T-helper 2 cell treated with Interferon-gamma antibody and Interleukin-4, amounts not matched to agents 5 μg/mL and 100 μg/mL, for 36 hours (primary cell): ENCODE measurements around the gene TCAF2.
A peak's percentile ranks its signal among the peaks of the same experiment; 100 is the strongest.
"Not testable (repeated sequence)": the region's sequence is repeated elsewhere in the genome, so short reads cannot be mapped to it uniquely, and the experiment has no call there.

Experiments
- DNase-seq: peaks from one replicate; pipeline ENCODE4 v3.0.0; 2021; ENCODE audit warnings: low spot score
- H3K27ac Mint-ChIP-seq: one replicate; pipeline ENCODE4 v1.8.0; 2021; ENCODE audit warnings: mild to moderate bottlenecking, mixed read lengths
- H3K27me3 Mint-ChIP-seq: one replicate; pipeline ENCODE4 v1.8.0; 2021; ENCODE audit warnings: low read depth, mixed read lengths
- H3K36me3 Mint-ChIP-seq: one replicate; pipeline ENCODE4 v1.8.0; 2021; ENCODE audit warnings: low read depth, mixed read lengths
- H3K4me1 Mint-ChIP-seq: one replicate; pipeline ENCODE4 v1.8.0; 2021; ENCODE audit warnings: low read depth, mixed read lengths
- H3K4me3 Mint-ChIP-seq: one replicate; pipeline ENCODE4 v1.8.0; 2022; ENCODE audit warnings: mild to moderate bottlenecking, moderate library complexity, mixed read lengths
- H3K9me3 Mint-ChIP-seq: one replicate; pipeline ENCODE4 v1.8.0; 2021; ENCODE audit warnings: mixed read lengths

Gene TCAF2

DNA sequence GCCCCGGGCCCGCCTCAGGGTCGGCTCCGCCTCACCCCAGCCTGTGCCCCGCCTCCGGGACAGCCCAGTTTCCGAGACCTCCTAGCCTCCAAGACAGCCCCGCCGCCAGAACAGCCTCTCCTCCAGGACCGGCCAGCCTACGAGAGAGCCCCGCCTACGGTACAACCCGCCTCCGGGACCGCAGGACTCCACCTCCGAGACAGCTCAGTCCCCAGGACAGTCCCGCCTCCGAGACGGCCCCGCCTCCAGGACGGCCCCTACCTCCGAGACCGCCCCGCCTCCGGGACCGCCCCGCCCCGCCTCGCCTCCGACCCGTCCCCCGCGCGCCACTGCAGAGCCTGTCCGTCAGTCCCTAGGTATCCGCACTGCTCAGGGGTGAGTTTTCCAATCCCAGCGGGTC is at the start of gene TCAF2:
Gene TCAF2 (plus strand): TSS at position 329 of the 400 bp plus-strand sequence.
- H3K4me3 Mint-ChIP-seq, H3K27me3 Mint-ChIP-seq, H3K27ac Mint-ChIP-seq: not testable (repeated sequence)

GRCh38 chr7:143571501-143571900 is 49.3 kb upstream of the TCAF2 start, which contains the start of gene CTAGE15:
Gene CTAGE15 (plus strand): TSS chr7:143571801. CDS start chr7:143571818, 17 bp downstream.
- H3K27ac Mint-ChIP-seq, H3K4me1 Mint-ChIP-seq, H3K27me3 Mint-ChIP-seq, H3K4me3 Mint-ChIP-seq, DNase-seq, H3K36me3 Mint-ChIP-seq, H3K9me3 Mint-ChIP-seq: not testable (repeated sequence)

More for the DNA sequence above, at the start of gene TCAF2:
- H3K36me3 Mint-ChIP-seq, H3K4me1 Mint-ChIP-seq, H3K9me3 Mint-ChIP-seq: not testable (repeated sequence)
- peak; percentile 61 for DNase-seq

GRCh38 chr7:143588183-143588582 is 32.6 kb upstream of the TCAF2 start:
- H3K4me1 Mint-ChIP-seq, H3K27ac Mint-ChIP-seq, H3K27me3 Mint-ChIP-seq: not testable (repeated sequence)

DNA sequence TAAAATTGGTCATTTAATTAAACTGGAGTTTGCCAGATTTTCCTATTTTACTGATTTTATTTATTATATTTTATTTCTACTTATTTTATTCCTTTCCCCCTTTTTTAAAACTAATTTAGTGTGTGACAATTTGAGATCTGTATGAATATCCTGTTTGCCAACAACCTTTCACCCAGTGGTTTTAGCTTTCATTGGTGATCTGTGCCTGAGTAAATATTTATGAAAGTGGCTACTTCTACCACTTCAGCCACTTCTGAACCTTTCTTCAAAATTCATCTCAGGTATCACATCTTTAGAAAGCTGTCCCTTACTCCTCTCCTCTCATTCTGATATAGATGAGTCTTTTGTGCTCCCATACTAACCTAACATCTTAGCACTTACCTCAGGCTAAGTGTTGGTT is 30.9 kb upstream of the TCAF2 start:
- H3K4me1 Mint-ChIP-seq, H3K4me3 Mint-ChIP-seq, DNase-seq, H3K9me3 Mint-ChIP-seq, H3K27ac Mint-ChIP-seq, H3K36me3 Mint-ChIP-seq, H3K27me3 Mint-ChIP-seq: not testable (repeated sequence)

More at GRCh38 chr7:143588183-143588582, 32.6 kb upstream of the TCAF2 start:
- not testable (repeated sequence) for H3K36me3 Mint-ChIP-seq, H3K4me3 Mint-ChIP-seq, DNase-seq, H3K9me3 Mint-ChIP-seq

DNA sequence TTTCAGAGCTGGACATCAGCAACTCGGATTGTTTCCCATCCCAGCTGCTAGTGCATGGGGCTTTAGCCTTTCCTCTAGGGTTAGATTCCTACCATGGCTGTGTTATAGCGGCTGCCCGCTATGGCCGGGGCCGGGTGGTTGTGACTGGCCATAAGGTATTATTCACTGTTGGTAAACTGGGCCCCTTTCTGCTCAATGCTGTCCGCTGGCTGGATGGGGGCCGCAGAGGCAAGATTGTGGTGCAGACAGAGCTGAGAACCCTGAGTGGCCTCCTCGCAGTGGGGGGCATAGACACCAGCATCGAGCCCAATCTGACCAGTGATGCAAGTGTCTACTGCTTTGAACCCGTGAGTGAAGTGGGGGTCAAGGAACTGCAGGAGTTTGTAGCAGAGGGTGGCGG is 22.7 kb upstream of the TCAF2 start:
- DNase-seq, H3K36me3 Mint-ChIP-seq, H3K27ac Mint-ChIP-seq, H3K4me3 Mint-ChIP-seq, H3K9me3 Mint-ChIP-seq, H3K4me1 Mint-ChIP-seq, H3K27me3 Mint-ChIP-seq: not testable (repeated sequence)

DNA sequence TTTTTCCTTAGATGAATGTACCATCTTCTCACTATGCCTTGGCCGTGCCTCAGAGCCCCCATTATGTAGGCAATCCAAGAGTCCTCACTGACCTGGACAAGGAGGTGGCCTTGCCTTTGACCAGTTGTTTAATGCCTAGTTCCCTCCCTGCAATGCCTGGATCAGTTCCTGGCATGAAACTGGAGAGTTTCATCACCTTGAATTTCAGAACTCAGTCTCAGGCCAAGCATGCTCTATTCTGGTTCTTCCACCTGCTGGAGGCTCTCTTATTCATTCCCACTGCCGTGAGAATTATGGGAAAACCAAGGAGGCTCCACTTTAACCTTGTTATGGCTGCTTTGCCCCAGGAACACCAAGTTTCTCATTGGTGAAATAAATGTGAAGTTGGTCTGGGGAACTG is 17.2 kb upstream of the TCAF2 start:
- not testable (repeated sequence) for DNase-seq, H3K9me3 Mint-ChIP-seq, H3K4me3 Mint-ChIP-seq, H3K4me1 Mint-ChIP-seq, H3K27me3 Mint-ChIP-seq, H3K36me3 Mint-ChIP-seq, H3K27ac Mint-ChIP-seq

GRCh38 chr7:143606088-143606487 is 14.7 kb upstream of the TCAF2 start:
- not testable (repeated sequence) for H3K36me3 Mint-ChIP-seq, H3K27me3 Mint-ChIP-seq, H3K9me3 Mint-ChIP-seq, H3K4me3 Mint-ChIP-seq, H3K4me1 Mint-ChIP-seq, H3K27ac Mint-ChIP-seq, DNase-seq

GRCh38 chr7:143615545-143615944 is 5.2 kb upstream of the TCAF2 start:
- not testable (repeated sequence) for H3K36me3 Mint-ChIP-seq, H3K9me3 Mint-ChIP-seq, H3K4me1 Mint-ChIP-seq, H3K27me3 Mint-ChIP-seq, DNase-seq, H3K4me3 Mint-ChIP-seq, H3K27ac Mint-ChIP-seq

DNA sequence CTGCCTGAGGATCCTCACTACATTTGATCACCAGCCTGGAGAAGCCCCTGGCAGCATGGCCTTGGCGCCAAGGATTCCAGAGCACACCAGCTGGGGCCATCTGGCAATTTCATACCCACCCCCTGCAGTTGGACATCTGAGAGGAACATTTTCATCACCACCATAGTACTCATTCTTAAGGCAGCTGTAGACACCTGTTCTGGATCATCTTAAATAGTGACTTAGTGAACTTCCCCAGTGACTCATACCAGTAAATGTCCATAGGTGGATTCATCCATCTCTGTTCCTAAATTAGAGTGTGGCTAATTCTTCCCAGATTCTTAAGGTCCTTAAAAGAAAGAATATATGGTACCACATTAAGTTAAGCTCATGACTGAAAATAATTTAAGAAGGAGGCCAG is 3.6 kb upstream of the TCAF2 start:
- not testable (repeated sequence) for H3K4me1 Mint-ChIP-seq, H3K4me3 Mint-ChIP-seq, DNase-seq, H3K36me3 Mint-ChIP-seq, H3K27ac Mint-ChIP-seq, H3K9me3 Mint-ChIP-seq, H3K27me3 Mint-ChIP-seq

DNA sequence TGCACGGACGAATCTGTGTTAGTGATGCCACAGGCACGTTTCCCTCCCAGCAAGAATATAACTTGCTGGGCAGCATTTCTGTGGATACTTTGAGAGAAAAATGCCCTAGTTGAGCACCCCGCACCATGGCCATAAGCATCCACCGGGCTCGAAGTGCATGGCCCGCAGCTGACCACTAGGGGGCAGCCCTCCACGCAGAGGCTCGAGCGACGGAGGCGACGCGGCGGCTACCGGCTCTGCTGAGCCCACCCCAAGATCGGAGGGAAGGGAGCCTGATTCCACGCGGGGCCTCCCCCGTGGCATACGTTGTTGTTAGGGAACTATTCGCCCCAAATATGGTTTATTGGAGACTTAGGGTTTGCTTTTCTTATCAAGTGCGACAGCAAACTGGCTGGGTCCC is 716 bp upstream of the TCAF2 start:
- H3K27me3 Mint-ChIP-seq, H3K4me3 Mint-ChIP-seq, DNase-seq, H3K36me3 Mint-ChIP-seq, H3K9me3 Mint-ChIP-seq, H3K27ac Mint-ChIP-seq, H3K4me1 Mint-ChIP-seq: not testable (repeated sequence)

DNA sequence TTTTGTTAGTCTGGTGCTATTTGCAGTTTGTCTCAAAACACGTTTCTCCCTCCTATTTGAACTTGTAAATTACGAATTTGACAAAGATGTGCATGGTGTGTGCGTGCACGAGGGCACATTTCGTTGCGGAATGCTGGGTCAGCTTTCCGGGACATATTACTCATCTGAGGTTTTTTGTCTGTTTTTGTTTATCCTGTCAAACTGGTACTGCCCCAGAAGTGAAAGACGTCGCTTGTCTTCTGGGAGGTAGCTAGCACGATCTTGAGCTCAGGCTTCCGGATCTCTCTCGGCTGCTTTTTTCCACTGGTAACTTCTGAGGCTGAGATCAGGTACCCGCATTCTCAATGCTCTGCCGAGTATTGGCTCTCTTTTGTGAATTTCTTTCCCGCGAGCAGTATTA is 401 bp downstream of the TCAF2 start:
- not testable (repeated sequence) for H3K27ac Mint-ChIP-seq, H3K4me1 Mint-ChIP-seq, DNase-seq, H3K4me3 Mint-ChIP-seq, H3K27me3 Mint-ChIP-seq, H3K9me3 Mint-ChIP-seq, H3K36me3 Mint-ChIP-seq

DNA sequence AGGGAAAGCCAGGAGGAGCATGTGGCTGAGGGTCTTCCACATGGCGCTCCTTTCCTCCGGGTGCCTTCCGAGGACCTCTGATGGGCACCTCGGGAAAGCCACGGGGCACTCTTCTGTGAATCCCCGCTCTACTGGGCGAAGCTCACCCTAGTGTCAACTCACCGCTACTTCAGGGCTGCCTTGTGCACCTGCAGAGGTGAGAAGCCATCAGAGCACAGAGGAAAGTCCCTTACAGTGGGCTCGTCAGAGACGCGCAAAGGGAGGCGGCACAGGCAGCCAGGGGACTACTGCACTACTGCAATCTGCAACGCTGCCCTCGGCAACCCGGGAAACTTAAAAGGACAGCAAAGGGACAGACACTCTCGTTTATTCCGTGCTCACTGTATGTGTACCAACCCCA is 1.4 kb downstream of the TCAF2 start:
- not testable (repeated sequence) for H3K36me3 Mint-ChIP-seq, H3K4me3 Mint-ChIP-seq, DNase-seq, H3K9me3 Mint-ChIP-seq, H3K27me3 Mint-ChIP-seq, H3K27ac Mint-ChIP-seq, H3K4me1 Mint-ChIP-seq

DNA sequence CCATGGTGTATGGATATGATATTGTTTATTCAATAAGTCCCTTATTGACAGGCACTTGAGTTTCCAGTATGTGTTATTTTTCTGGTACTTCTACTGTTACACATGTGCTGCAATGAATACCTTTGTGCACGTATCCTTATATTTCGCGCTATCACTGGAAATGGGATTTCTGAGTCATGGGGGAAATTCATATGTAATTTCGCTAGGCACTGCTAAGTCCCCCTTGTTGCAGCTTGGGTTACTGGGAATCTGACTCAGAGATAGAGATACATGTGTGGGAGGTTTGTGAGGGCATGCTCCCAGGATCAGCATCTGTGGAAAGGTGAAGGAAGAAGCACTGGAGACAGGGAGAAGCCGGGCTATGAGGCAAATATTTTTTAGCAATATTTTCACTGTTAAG is 9.9 kb downstream of the TCAF2 start:
- not testable (repeated sequence) for H3K27me3 Mint-ChIP-seq, H3K9me3 Mint-ChIP-seq, H3K4me3 Mint-ChIP-seq, H3K36me3 Mint-ChIP-seq, H3K4me1 Mint-ChIP-seq, DNase-seq, H3K27ac Mint-ChIP-seq

GRCh38 chr7:143632506-143632905 is 11.7 kb downstream of the TCAF2 start:
- H3K36me3 Mint-ChIP-seq, H3K9me3 Mint-ChIP-seq, H3K4me1 Mint-ChIP-seq, H3K27me3 Mint-ChIP-seq, DNase-seq, H3K27ac Mint-ChIP-seq, H3K4me3 Mint-ChIP-seq: not testable (repeated sequence)

- H3K4me3 Mint-ChIP-seq, H3K36me3 Mint-ChIP-seq, H3K27ac Mint-ChIP-seq, H3K9me3 Mint-ChIP-seq, H3K4me1 Mint-ChIP-seq, H3K27me3 Mint-ChIP-seq, DNase-seq: not testable (repeated sequence)
These were observed 12.3 kb downstream of the TCAF2 start for GRCh38 chr7:143633013-143633618.
